ENCODE results near the gene GATA5.

GRCh38 chr20:62507323-62507722 lies 31.5 kb upstream of the GATA5 start:
- no peak for TF ChIP-seq SUZ12 (IDR thresholded peaks at IDR 0.05; ENCODE audit: extremely low read depth, insufficient read depth, insufficient read length)
- TF ChIP-seq YY1 (IDR thresholded peaks at IDR 0.05; ENCODE audit: insufficient read depth, insufficient read length): no peak

Measured in NT2/D1 (cell line).